Mesenchymal stem cell (in vitro differentiated cells and primary cell): ENCODE measurements around the gene PPP1R7.

ENCODE experiments used
- DNase-seq: peaks from one replicate; pipeline ENCODE4 v3.0.0-alpha.2; 2013
- H2AFZ ChIP-seq: one replicate; pipeline ENCODE4 v1.6.1; 2013; ENCODE audit warnings: low read depth, mild to moderate bottlenecking, control low read depth, inconsistent platforms, low read length, moderate library complexity
- H2AK5ac ChIP-seq: 2 replicates; pipeline ENCODE4 v1.6.1; 2013; ENCODE audit warnings: low read length, moderate library complexity, mild to moderate bottlenecking, inconsistent platforms; ENCODE audit not compliant: severe bottlenecking
- H2BK120ac ChIP-seq: one replicate; pipeline ENCODE4 v1.6.1; 2013; ENCODE audit warnings: low read depth, mild to moderate bottlenecking, inconsistent platforms, low read length, moderate library complexity
- H2BK12ac ChIP-seq, 2 experiments: one replicate each; pipeline ENCODE4 v1.6.1; 2013; ENCODE audit warnings: inconsistent platforms in 2 of 2, low read length in 2 of 2, mild to moderate bottlenecking in 2 of 2, moderate library complexity in 2 of 2, control low read depth in 1 of 2
- H2BK15ac ChIP-seq: one replicate; pipeline ENCODE4 v1.6.1; 2013; ENCODE audit warnings: mild to moderate bottlenecking, low read depth, inconsistent platforms; ENCODE audit not compliant: poor library complexity, severe bottlenecking
- H2BK5ac ChIP-seq: 2 replicates; pipeline ENCODE4 v1.6.1; 2013; ENCODE audit warnings: low read depth, mild to moderate bottlenecking, low read length, control low read depth, inconsistent platforms; ENCODE audit not compliant: poor library complexity, severe bottlenecking
- H3K14ac ChIP-seq, 2 experiments: one replicate each; pipeline ENCODE4 v1.6.1; 2013; ENCODE audit warnings: inconsistent platforms in 2 of 2, low read length in 2 of 2, control low read depth in 1 of 2, mild to moderate bottlenecking in 1 of 2, moderate library complexity in 1 of 2
- H3K18ac ChIP-seq, 2 experiments: one replicate each; pipeline ENCODE4 v1.6.1; 2013; ENCODE audit warnings: inconsistent platforms in 2 of 2, low read length in 2 of 2, control low read depth in 1 of 2, low read depth in 1 of 2, mild to moderate bottlenecking in 1 of 2
- H3K23ac ChIP-seq, 2 experiments: one replicate each; pipeline ENCODE4 v1.6.1; 2013; ENCODE audit warnings: inconsistent platforms in 2 of 2, low read length in 2 of 2, mild to moderate bottlenecking in 2 of 2, moderate library complexity in 2 of 2, control low read depth in 1 of 2
- H3K27ac ChIP-seq: 2 replicates; pipeline ENCODE4 v1.5.1; 2013; ENCODE audit warnings: mild to moderate bottlenecking, moderate library complexity, low read length, control low read depth, inconsistent platforms; ENCODE audit not compliant: poor library complexity, severe bottlenecking
- H3K27me3 ChIP-seq, 2 experiments: 2 replicates each; pipeline versions ENCODE4 v1.6.1 to v1.7.0; 2013; ENCODE audit warnings: low read length in 2 of 2, mild to moderate bottlenecking in 2 of 2, moderate library complexity in 2 of 2, control low read depth in 1 of 2, inconsistent platforms in 1 of 2; ENCODE audit not compliant: control insufficient read depth in 1 of 2, insufficient read depth in 1 of 2
- H3K36me3 ChIP-seq, 2 experiments: 2 replicates each; pipeline versions ENCODE4 v1.6.1 to v1.7.0; 2013; ENCODE audit warnings: low read length in 2 of 2, control low read depth in 1 of 2, inconsistent platforms in 1 of 2, low read depth in 1 of 2, mild to moderate bottlenecking in 1 of 2; ENCODE audit not compliant: insufficient read depth in 2 of 2, control insufficient read depth in 1 of 2
- H3K4ac ChIP-seq, 2 experiments: one replicate each; pipeline ENCODE4 v1.6.1; 2013; ENCODE audit warnings: inconsistent platforms in 2 of 2, low read length in 2 of 2, mild to moderate bottlenecking in 2 of 2, moderate library complexity in 2 of 2, control low read depth in 1 of 2, low read depth in 1 of 2
- H3K4me1 ChIP-seq: 2 replicates; pipeline ENCODE4 v1.6.1; 2013; ENCODE audit warnings: low read depth, low read length, control low read depth; ENCODE audit not compliant: control insufficient read depth, insufficient read depth
- H3K4me2 ChIP-seq: 2 replicates; pipeline ENCODE4 v1.6.1; 2013; ENCODE audit warnings: low read length, mild to moderate bottlenecking, inconsistent platforms; ENCODE audit not compliant: poor library complexity, severe bottlenecking
- H3K4me3 ChIP-seq, 2 experiments: 2 replicates each; pipeline versions ENCODE4 v1.5.1 to v1.7.0; 2013; ENCODE audit warnings: low read length in 2 of 2, mild to moderate bottlenecking in 2 of 2, control low read depth in 1 of 2, low read depth in 1 of 2; ENCODE audit not compliant: insufficient read depth in 1 of 2
- H3K79me1 ChIP-seq: replicated peaks from 2 replicates; pipeline ENCODE4 v1.6.1; 2013; ENCODE audit warnings: mild to moderate bottlenecking, control low read depth, low read length, inconsistent platforms; ENCODE audit not compliant: poor library complexity, severe bottlenecking
- H3K9ac ChIP-seq: 2 replicates; pipeline ENCODE4 v1.7.0; 2013; ENCODE audit warnings: mild to moderate bottlenecking, low read length, moderate library complexity
- H3K9me3 ChIP-seq: 2 replicates; pipeline ENCODE4 v1.7.0; 2013; ENCODE audit warnings: mild to moderate bottlenecking, low read length; ENCODE audit not compliant: control insufficient read depth
- H4K8ac ChIP-seq: one replicate; pipeline ENCODE4 v1.6.1; 2013; ENCODE audit warnings: inconsistent platforms, mild to moderate bottlenecking, low read length, moderate library complexity
- H4K91ac ChIP-seq: one replicate; pipeline ENCODE4 v1.6.1; 2013; ENCODE audit warnings: mild to moderate bottlenecking, low read length, inconsistent platforms
- WGBS: methylation state at CpG from one replicate; pipeline ENCODE4 v1.1.7; 2013; ENCODE audit warnings: mixed read lengths; 5-methylcytosine and 5-hydroxymethylcytosine counted together

The PPP1R7 gene

DNA sequence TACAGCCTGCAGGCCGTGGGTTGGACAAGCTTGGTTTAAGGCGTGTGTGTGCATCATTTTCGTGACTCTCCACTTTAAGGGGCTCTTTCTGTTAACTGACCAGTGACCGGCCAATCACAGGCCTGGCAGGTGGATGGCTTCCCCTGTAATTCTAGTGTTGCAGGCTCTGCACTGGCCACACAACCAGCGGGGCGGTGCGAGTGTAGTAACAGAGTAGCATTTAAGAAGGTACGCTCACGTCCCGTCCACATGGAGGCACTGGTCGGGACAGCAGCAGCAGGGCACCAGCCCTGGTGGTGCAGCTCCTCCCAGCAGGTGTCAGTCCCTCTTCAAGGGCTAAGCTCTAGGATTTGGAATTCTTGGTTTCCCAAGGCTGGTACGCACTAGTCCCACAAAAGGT is 30.2 kb downstream of the PPP1R7 start:
- Histone ChIP-seq H4K91ac (peak overlapping the region; percentile 34), H2AFZ (no peak overlapping the region), H3K4me2 (no peak overlapping the region), H3K36me3 (peaks cover 46 to 70% of the 10 kb centered on the region in 2 experiments), H3K9me3 (no peaks in the 10 kb centered on the region), H2BK5ac (no peak overlapping the region), H3K27me3 (no peaks in the 10 kb centered on the region), H3K4me3 (no peak overlapping the region), H2BK12ac (no peak overlapping the region), H3K9ac (no peak overlapping the region), H2BK120ac (no peak overlapping the region), H3K4me1 (no peaks in the 10 kb centered on the region), H3K4ac (no peak overlapping the region), H3K79me1 (peaks cover 2% of the 10 kb centered on the region), H2BK15ac (no peak overlapping the region), H2AK5ac (no peak overlapping the region), H4K8ac (no peak overlapping the region), H3K23ac (no peak overlapping the region), H3K14ac (no peak overlapping the region), H3K18ac (no peak overlapping the region), H3K27ac (no peak overlapping the region)
- DNase-seq = no peak
- WGBS = 91% methylated on average over 12 of the region's 12 CpGs

DNA sequence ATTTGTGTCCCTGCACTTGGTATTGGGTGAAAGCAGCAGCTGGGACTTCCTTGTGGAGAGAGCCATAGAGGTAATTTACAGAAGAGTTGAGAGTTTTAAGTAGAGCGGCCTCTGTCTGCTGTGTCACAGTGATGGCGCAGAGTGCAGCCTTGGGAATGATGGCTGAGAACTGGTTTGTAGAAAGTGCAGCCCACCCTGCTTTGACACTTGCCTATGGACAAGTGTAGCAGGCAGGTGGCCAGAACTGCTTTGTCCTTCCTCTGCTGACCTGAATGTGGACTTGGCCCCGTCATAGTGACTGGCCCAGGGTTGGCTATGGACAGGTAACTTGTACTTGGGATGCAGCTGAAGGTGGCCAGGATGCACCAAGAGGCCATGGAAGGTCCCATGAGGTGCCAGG is 31.9 kb downstream of the PPP1R7 start:
- Histone ChIP-seq H2BK15ac (no peak overlapping the region), H2BK5ac (no peak overlapping the region), H2BK120ac (no peak overlapping the region), H3K23ac (no peak overlapping the region), H3K36me3 (peaks cover 34 to 56% of the 10 kb centered on the region in 2 experiments), H2BK12ac (no peak overlapping the region), H3K4me1 (peaks cover under 1% of the 10 kb centered on the region), H3K79me1 (peaks cover 2% of the 10 kb centered on the region), H3K27ac (no peak overlapping the region), H3K14ac (no peak overlapping the region), H2AFZ (no peak overlapping the region), H4K8ac (no peak overlapping the region), H3K9ac (no peak overlapping the region), H4K91ac (no peak overlapping the region), H2AK5ac (no peak overlapping the region), H3K4ac (no peak overlapping the region), H3K27me3 (peaks cover 1 to 5% of the 10 kb centered on the region in 2 experiments), H3K4me2 (no peak overlapping the region), H3K18ac (no peak overlapping the region), H3K9me3 (no peaks in the 10 kb centered on the region), H3K4me3 (no peak overlapping the region)
- no peak for DNase-seq
- 96% methylated on average over 3 of the region's 3 CpGs for WGBS

DNA sequence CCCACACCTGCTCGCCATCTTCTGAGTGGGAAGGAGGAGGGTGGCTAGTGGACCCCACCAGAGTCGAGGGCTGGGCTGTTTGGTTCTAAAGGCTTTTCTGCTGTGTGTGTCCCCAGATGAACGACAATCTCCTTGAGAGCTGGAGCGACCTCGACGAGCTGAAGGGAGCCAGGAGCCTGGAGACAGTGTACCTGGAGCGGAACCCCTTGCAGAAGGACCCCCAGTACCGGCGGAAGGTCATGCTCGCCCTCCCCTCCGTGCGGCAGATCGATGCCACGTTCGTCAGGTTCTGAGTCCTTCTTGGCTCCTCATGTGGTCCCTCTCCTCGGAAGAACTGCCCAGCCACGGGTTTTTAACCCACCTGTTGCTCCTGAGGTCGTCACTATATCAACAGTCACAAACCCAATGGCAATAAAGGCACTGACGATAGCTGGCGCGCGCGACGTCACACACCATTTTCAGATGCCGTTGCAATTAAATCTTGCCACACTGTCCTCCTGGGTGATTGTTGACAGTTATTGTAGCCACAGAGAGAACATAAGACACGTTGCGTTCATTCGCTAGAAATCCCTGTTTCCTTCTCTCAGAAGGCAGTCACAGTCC is 32.4 kb downstream of the PPP1R7 start:
- H3K18ac ChIP-seq = no peak overlapping the region
- H2AK5ac ChIP-seq = no peak overlapping the region
- H3K4me1 ChIP-seq = peaks cover 3% of the 10 kb centered on the region
- 89% methylated on average over 28 of the region's 28 CpGs for WGBS
- no peak overlapping the region for H4K91ac ChIP-seq
- no peak overlapping the region for H4K8ac ChIP-seq
- H3K4me3 ChIP-seq = no peak overlapping the region
- no peak overlapping the region for H3K9ac ChIP-seq
- H2BK15ac ChIP-seq = no peak overlapping the region
- H3K79me1 ChIP-seq = peaks cover under 1% of the 10 kb centered on the region
- H2BK120ac ChIP-seq = no peak overlapping the region
- no peak overlapping the region for H2BK12ac ChIP-seq
- no peak overlapping the region for H3K27ac ChIP-seq
- H2BK5ac ChIP-seq = no peak overlapping the region
- H3K23ac ChIP-seq = no peak overlapping the region
- H3K27me3 ChIP-seq = peaks cover 3 to 7% of the 10 kb centered on the region in 2 experiments
- H3K36me3 ChIP-seq = peaks cover 30 to 51% of the 10 kb centered on the region in 2 experiments
- no peak overlapping the region for H3K4me2 ChIP-seq
- no peak overlapping the region for H3K14ac ChIP-seq
- no peak overlapping the region for H2AFZ ChIP-seq
- H3K9me3 ChIP-seq = no peaks in the 10 kb centered on the region
- H3K4ac ChIP-seq = no peak overlapping the region
- DNase-seq = no peak

DNA sequence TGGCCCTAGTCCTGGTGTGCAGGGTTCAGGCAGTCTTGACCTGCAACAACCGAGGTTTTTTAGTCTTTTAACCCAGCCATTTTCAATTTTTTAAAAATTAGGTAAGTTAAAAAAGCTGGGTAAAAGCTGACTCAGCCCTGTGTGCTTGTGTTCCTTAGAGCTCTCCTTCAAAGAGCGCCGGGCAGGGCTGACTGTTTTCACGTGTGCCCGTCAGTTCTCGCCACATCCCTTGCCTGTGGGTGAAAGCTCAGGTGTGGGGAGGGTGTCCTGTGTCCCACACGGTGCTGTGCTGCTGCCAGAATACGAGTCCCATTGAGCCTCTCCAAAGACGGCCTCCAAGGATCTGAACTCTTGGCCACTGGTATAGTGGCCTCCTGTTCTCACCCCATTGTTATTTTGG is 33.0 kb downstream of the PPP1R7 start:
- WGBS = 94% methylated on average over 6 of the region's 9 CpGs
- H3K36me3 ChIP-seq = peaks cover 25 to 45% of the 10 kb centered on the region in 2 experiments
- H4K8ac ChIP-seq = no peak overlapping the region
- no peak overlapping the region for H2BK5ac ChIP-seq
- peaks cover 3% of the 10 kb centered on the region for H3K4me1 ChIP-seq
- H2BK120ac ChIP-seq = no peak overlapping the region
- no peaks in the 10 kb centered on the region for H3K79me1 ChIP-seq
- no peak for DNase-seq
- H3K4me2 ChIP-seq = no peak overlapping the region
- H2AK5ac ChIP-seq = no peak overlapping the region
- no peak overlapping the region for H3K27ac ChIP-seq
- no peak overlapping the region for H3K9ac ChIP-seq
- H4K91ac ChIP-seq = no peak overlapping the region
- H3K14ac ChIP-seq = no peak overlapping the region
- H2AFZ ChIP-seq = no peak overlapping the region
- no peak overlapping the region for H3K4me3 ChIP-seq
- H3K18ac ChIP-seq = no peak overlapping the region
- H3K9me3 ChIP-seq = no peaks in the 10 kb centered on the region
- H2BK12ac ChIP-seq = no peak overlapping the region
- H3K23ac ChIP-seq = no peak overlapping the region
- H3K27me3 ChIP-seq = peaks cover 7 to 12% of the 10 kb centered on the region in 2 experiments
- no peak overlapping the region for H2BK15ac ChIP-seq
- no peak overlapping the region for H3K4ac ChIP-seq
